IMR-90 (cell line): ENCODE data around the gene NUCB1.

Experiments
- BHLHE40 ChIP-seq: fragments of 150-350 bp; IDR thresholded peaks from 2 replicates; pipeline ENCODE4 v1.6.1; 2016; ENCODE audit warnings: mild to moderate bottlenecking, low read depth, low read length
- CTCF ChIP-seq: conservative IDR thresholded peaks from 2 replicates; pipeline ENCODE4 v1.5.1; 2012; ENCODE audit warnings: mild to moderate bottlenecking, low read depth, low read length, improper control_type of control experiment
- ELK1 ChIP-seq: fragments of 150-350 bp; IDR thresholded peaks from 2 replicates; pipeline ENCODE4 v1.6.1; 2016; ENCODE audit warnings: low read depth, mild to moderate bottlenecking, low read length, moderate library complexity, borderline replicate concordance
- FOS ChIP-seq: fragments of 150-350 bp; IDR thresholded peaks from 2 replicates; pipeline ENCODE4 v1.6.1; 2016; ENCODE audit warnings: low read depth, low read length
- MAFK ChIP-seq: IDR thresholded peaks from 2 replicates; pipeline ENCODE4 v1.6.1; 2012; ENCODE audit warnings: low read depth, low read length, improper control_type of control experiment
- POLR2A ChIP-seq: IDR thresholded peaks from 2 replicates; pipeline ENCODE4 v1.6.1; 2012; ENCODE audit warnings: mild to moderate bottlenecking, low read depth, low read length
- RAD21 ChIP-seq: IDR thresholded peaks from 2 replicates; pipeline ENCODE4 v1.6.1; 2012; ENCODE audit warnings: low read length, improper control_type of control experiment
- RCOR1 ChIP-seq: IDR thresholded peaks from 2 replicates; pipeline ENCODE4 v1.6.1; 2012; ENCODE audit warnings: mild to moderate bottlenecking, low read length, improper control_type of control experiment; ENCODE audit not compliant: insufficient replicate concordance
- USF2 ChIP-seq: fragments of 150-350 bp; IDR thresholded peaks from 2 replicates; pipeline ENCODE4 v1.6.1; 2017; ENCODE audit warnings: mild to moderate bottlenecking, antibody characterized with exemption, low read length, low read depth

- no peak for TF ChIP-seq CTCF
- TF ChIP-seq RAD21: no peak
- peak; percentile 99 for TF ChIP-seq POLR2A
- TF ChIP-seq BHLHE40: peak; percentile 85
- no peak for TF ChIP-seq FOS
- TF ChIP-seq USF2: peak; percentile 60
- no peak for TF ChIP-seq RCOR1
- no peak for TF ChIP-seq ELK1
- no peak for TF ChIP-seq MAFK
Measured at GRCh38 chr19:48965040-48965805, 65.1 kb downstream of the NUCB1 start, which contains the start of gene FTL.
